Activated T-cell treated with anti-CD3 and anti-CD28 coated beads, Interleukin-2, amount 50 U/mL, for 24 hours (primary cell): Measurements from ENCODE around the gene MTAP.

Source experiments
- DNase-seq: peaks from one replicate; pipeline ENCODE4 v3.0.0-alpha.2; 2020
- H3K27ac Mint-ChIP-seq: 2 replicates; pipeline ENCODE4 v1.8.0; 2020; ENCODE audit warnings: mild to moderate bottlenecking, mixed read lengths
- H3K27me3 Mint-ChIP-seq: 2 replicates; pipeline ENCODE4 v1.8.0; 2020; ENCODE audit warnings: mixed read lengths
- H3K36me3 Mint-ChIP-seq: 2 replicates; pipeline ENCODE4 v1.8.0; 2020; ENCODE audit warnings: low read depth, mixed read lengths
- H3K4me1 Mint-ChIP-seq: 2 replicates; pipeline ENCODE4 v1.8.0; 2020; ENCODE audit warnings: low read depth, mixed read lengths
- H3K4me3 Mint-ChIP-seq: 2 replicates; pipeline ENCODE4 v1.8.0; 2020; ENCODE audit warnings: mild to moderate bottlenecking, moderate library complexity, mixed read lengths
- H3K9me3 Mint-ChIP-seq: 2 replicates; pipeline ENCODE4 v1.8.0; 2020; ENCODE audit warnings: mixed read lengths

Gene MTAP

GRCh38 chr9:21901546-21901945, 99.1 kb downstream of the MTAP start:
- Mint-ChIP-seq H3K4me1 (no peaks in the 10 kb centered on the region), H3K4me3 (no peak overlapping the region), H3K9me3 (peaks cover 53% of the 10 kb centered on the region), H3K36me3 (peaks cover 43% of the 10 kb centered on the region), H3K27ac (no peak overlapping the region), H3K27me3 (no peaks in the 10 kb centered on the region)
- no peak for DNase-seq

- H3K4me1 Mint-ChIP-seq = no peaks in the 10 kb centered on the region
- H3K27ac Mint-ChIP-seq = no peak overlapping the region
- no peaks in the 10 kb centered on the region for H3K27me3 Mint-ChIP-seq
- no peak overlapping the region for H3K4me3 Mint-ChIP-seq
- no peak for DNase-seq
- H3K36me3 Mint-ChIP-seq = peaks cover 44% of the 10 kb centered on the region
- H3K9me3 Mint-ChIP-seq = peaks cover 56% of the 10 kb centered on the region
Measured at GRCh38 chr9:21902136-21902535, 99.7 kb downstream of the MTAP start.

GRCh38 chr9:21903380-21903965, 101.0 kb downstream of the MTAP start:
- Mint-ChIP-seq H3K27me3 (no peaks in the 10 kb centered on the region), H3K36me3 (peaks cover 46% of the 10 kb centered on the region), H3K4me1 (no peaks in the 10 kb centered on the region), H3K4me3 (no peak overlapping the region), H3K9me3 (peaks cover 60% of the 10 kb centered on the region), H3K27ac (no peak overlapping the region)
- no peak for DNase-seq

GRCh38 chr9:21904371-21904770, 101.9 kb downstream of the MTAP start:
- Mint-ChIP-seq H3K9me3 (peaks cover 64% of the 10 kb centered on the region), H3K4me3 (no peak overlapping the region), H3K27me3 (no peaks in the 10 kb centered on the region), H3K36me3 (peaks cover 50% of the 10 kb centered on the region), H3K27ac (no peak overlapping the region), H3K4me1 (no peaks in the 10 kb centered on the region)
- DNase-seq = no peak

GRCh38 chr9:21904776-21905175, 102.3 kb downstream of the MTAP start:
- Mint-ChIP-seq H3K9me3 (peaks cover 63% of the 10 kb centered on the region), H3K27me3 (no peaks in the 10 kb centered on the region), H3K36me3 (peaks cover 50% of the 10 kb centered on the region), H3K4me1 (no peaks in the 10 kb centered on the region), H3K27ac (no peak overlapping the region), H3K4me3 (no peak overlapping the region)
- DNase-seq = no peak

- H3K4me1 Mint-ChIP-seq = no peaks in the 10 kb centered on the region
- peaks cover 56% of the 10 kb centered on the region for H3K9me3 Mint-ChIP-seq
- no peak for DNase-seq
- no peaks in the 10 kb centered on the region for H3K27me3 Mint-ChIP-seq
- no peak overlapping the region for H3K27ac Mint-ChIP-seq
- H3K4me3 Mint-ChIP-seq = no peak overlapping the region
- peaks cover 53% of the 10 kb centered on the region for H3K36me3 Mint-ChIP-seq
Measured at GRCh38 chr9:21906213-21906612, 103.8 kb downstream of the MTAP start.

GRCh38 chr9:21906881-21907280, 104.4 kb downstream of the MTAP start:
- DNase-seq = no peak
- H3K36me3 Mint-ChIP-seq = peaks cover 55% of the 10 kb centered on the region
- no peaks in the 10 kb centered on the region for H3K4me1 Mint-ChIP-seq
- no peaks in the 10 kb centered on the region for H3K27me3 Mint-ChIP-seq
- H3K9me3 Mint-ChIP-seq = peaks cover 59% of the 10 kb centered on the region
- H3K27ac Mint-ChIP-seq = no peak overlapping the region
- no peak overlapping the region for H3K4me3 Mint-ChIP-seq

GRCh38 chr9:21919377-21920362, 117.2 kb downstream of the MTAP start:
- Mint-ChIP-seq H3K9me3 (peaks cover 26% of the 10 kb centered on the region), H3K36me3 (peaks cover 5% of the 10 kb centered on the region), H3K27me3 (no peaks in the 10 kb centered on the region), H3K4me1 (peaks cover 21% of the 10 kb centered on the region), H3K4me3 (no peak overlapping the region), H3K27ac (peak overlapping the region; percentile 44)
- DNase-seq = no peak

GRCh38 chr9:21923694-21924093, 121.3 kb downstream of the MTAP start:
- H3K27ac Mint-ChIP-seq = no peak overlapping the region
- no peak for DNase-seq
- no peak overlapping the region for H3K4me3 Mint-ChIP-seq
- H3K4me1 Mint-ChIP-seq = peaks cover 18% of the 10 kb centered on the region
- peaks cover 3% of the 10 kb centered on the region for H3K9me3 Mint-ChIP-seq
- H3K36me3 Mint-ChIP-seq = peaks cover under 1% of the 10 kb centered on the region
- H3K27me3 Mint-ChIP-seq = no peaks in the 10 kb centered on the region

GRCh38 chr9:21927752-21928151, 125.3 kb downstream of the MTAP start:
- no peak overlapping the region for H3K27ac Mint-ChIP-seq
- H3K36me3 Mint-ChIP-seq = peaks cover 10% of the 10 kb centered on the region
- no peaks in the 10 kb centered on the region for H3K27me3 Mint-ChIP-seq
- H3K4me1 Mint-ChIP-seq = no peaks in the 10 kb centered on the region
- H3K9me3 Mint-ChIP-seq = no peaks in the 10 kb centered on the region
- no peak for DNase-seq
- H3K4me3 Mint-ChIP-seq = no peak overlapping the region

- peaks cover 10% of the 10 kb centered on the region for H3K36me3 Mint-ChIP-seq
- no peaks in the 10 kb centered on the region for H3K9me3 Mint-ChIP-seq
- H3K27ac Mint-ChIP-seq = no peak overlapping the region
- no peaks in the 10 kb centered on the region for H3K4me1 Mint-ChIP-seq
- no peaks in the 10 kb centered on the region for H3K27me3 Mint-ChIP-seq
- DNase-seq = no peak
- no peak overlapping the region for H3K4me3 Mint-ChIP-seq
Measured at GRCh38 chr9:21931428-21931827, 129.0 kb downstream of the MTAP start.

- Mint-ChIP-seq H3K36me3 (peaks cover 10% of the 10 kb centered on the region), H3K9me3 (no peaks in the 10 kb centered on the region), H3K27ac (no peak overlapping the region), H3K4me3 (no peak overlapping the region), H3K27me3 (no peaks in the 10 kb centered on the region), H3K4me1 (no peaks in the 10 kb centered on the region)
- DNase-seq = no peak
Measured at GRCh38 chr9:21933281-21933680, 130.8 kb downstream of the MTAP start.

- Mint-ChIP-seq H3K27me3 (no peaks in the 10 kb centered on the region), H3K9me3 (no peaks in the 10 kb centered on the region), H3K36me3 (peaks cover 10% of the 10 kb centered on the region), H3K4me3 (no peak overlapping the region), H3K4me1 (no peaks in the 10 kb centered on the region), H3K27ac (no peak overlapping the region)
- no peak for DNase-seq
Measured at GRCh38 chr9:21933865-21934264, 131.4 kb downstream of the MTAP start.

- H3K27me3 Mint-ChIP-seq = no peaks in the 10 kb centered on the region
- DNase-seq = no peak
- H3K9me3 Mint-ChIP-seq = no peaks in the 10 kb centered on the region
- H3K36me3 Mint-ChIP-seq = peaks cover 10% of the 10 kb centered on the region
- H3K4me3 Mint-ChIP-seq = no peak overlapping the region
- H3K27ac Mint-ChIP-seq = no peak overlapping the region
- H3K4me1 Mint-ChIP-seq = no peaks in the 10 kb centered on the region
Measured at GRCh38 chr9:21935631-21936030, 133.2 kb downstream of the MTAP start.

- H3K4me1 Mint-ChIP-seq = no peaks in the 10 kb centered on the region
- no peak overlapping the region for H3K4me3 Mint-ChIP-seq
- no peaks in the 10 kb centered on the region for H3K9me3 Mint-ChIP-seq
- peaks cover 8% of the 10 kb centered on the region for H3K36me3 Mint-ChIP-seq
- no peaks in the 10 kb centered on the region for H3K27me3 Mint-ChIP-seq
- no peak overlapping the region for H3K27ac Mint-ChIP-seq
- no peak for DNase-seq
Measured at GRCh38 chr9:21936161-21936560, 133.7 kb downstream of the MTAP start.
